HG02943 (cell line): Measurements from ENCODE around the gene CCKAR.

Source experiments
- ATAC-seq: cut with Tn5 transposase; IDR thresholded peaks from one replicate; pipeline ENCODE4 v1.9.1; 2021; ENCODE audit warnings: mild to moderate bottlenecking, low read depth, moderate library complexity; ENCODE audit not compliant: unreplicated experiment

Gene CCKAR

DNA sequence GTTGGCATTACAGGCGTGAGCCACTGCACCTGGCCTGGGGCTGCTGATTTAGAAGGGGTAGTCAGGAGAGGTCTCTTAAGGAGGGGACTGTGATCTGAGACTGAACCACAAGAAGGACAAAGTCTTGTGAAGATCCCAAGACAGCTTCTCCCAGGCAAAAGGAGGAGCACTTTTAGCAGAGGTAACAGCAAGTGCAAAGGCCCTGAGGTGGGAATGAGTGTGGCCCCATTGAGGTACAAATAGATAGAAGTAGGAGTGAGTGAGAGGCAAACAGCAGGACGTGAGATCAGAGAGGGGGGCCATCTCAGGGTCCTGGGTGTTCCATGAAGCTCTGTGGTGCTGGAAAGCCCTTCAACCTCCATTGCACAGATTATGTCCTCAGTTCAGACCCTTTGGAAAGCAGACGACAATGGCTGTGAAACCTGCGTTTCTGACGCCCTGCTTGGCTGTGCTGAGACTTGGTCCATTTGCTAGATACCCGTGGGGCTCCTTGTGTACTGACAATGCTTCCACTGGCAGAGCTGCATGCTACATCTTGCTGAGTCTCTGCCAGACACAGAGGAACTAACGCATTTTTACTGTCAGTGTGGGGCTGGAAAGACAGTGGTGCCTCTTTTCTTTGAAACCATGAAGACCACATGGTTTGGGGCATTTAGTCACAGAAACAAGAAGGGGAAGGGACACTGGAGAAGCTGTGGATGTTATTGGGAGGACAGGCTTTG, 1.3 kb upstream of the CCKAR start:
- ATAC-seq = no peak

- no peak for ATAC-seq
Measured at GRCh38 chr4:26490960-26491284, 638 bp upstream of the CCKAR start.

DNA sequence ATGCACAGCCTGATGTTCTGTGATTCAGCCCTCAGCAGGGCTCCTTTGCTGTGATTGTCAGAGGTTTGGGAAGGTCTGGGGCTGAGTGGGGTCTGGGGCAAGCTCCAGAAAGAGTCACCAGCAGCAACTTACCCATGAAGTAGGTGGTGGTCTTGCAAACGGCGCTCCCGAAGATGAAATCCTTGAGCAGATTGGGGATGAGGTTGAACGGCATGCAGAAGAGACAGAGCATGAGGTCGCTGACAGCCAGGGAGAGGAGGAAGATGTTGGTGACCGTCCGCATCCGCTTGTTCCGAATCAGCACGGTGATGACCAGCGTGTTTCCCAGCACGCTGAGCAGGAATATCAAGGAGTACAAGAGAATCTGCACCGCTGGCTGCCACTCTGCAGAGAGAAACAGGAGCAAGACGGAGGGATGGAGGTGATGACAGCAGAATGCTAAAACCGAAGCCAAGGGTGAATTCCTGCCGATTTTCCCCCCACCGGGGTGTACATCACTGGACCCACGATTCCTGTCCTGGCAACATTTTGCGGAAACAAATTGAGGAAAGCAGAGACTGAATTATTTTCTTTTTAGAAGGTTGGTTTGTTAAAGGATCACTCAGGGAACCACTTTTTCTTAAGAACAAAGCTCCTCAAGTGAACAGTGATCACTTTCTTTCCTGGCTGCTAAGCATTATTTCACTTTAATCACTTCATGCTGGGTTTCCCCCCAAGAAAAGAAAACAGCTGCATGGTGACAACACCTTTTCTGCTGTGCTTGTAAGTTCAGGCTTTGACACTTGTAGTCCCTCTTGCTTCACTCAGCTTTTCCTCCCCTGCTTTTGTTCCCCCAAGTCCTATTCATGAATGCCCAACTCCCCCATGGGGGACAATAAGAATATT, 941 bp downstream of the CCKAR start:
- ATAC-seq = no peak

DNA sequence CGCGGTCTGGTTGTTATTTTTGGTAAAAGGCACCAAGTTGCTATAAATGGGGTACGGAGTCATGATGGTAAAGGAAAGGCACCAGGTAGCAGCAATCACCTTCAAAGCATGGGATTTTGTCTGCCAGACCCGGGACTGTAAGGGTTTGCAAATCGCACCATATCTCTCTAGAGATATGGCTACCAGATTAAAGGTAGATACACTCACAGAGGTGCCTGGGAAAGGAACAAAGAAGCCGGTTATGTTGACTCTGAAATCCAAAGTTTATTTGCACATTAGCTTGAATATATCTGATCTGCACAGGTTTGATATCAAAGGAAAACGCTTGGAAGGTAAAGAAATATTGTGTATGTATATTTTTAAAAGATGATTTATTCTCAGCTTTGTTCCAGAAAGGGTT, 4.6 kb downstream of the CCKAR start:
- no peak for ATAC-seq

DNA sequence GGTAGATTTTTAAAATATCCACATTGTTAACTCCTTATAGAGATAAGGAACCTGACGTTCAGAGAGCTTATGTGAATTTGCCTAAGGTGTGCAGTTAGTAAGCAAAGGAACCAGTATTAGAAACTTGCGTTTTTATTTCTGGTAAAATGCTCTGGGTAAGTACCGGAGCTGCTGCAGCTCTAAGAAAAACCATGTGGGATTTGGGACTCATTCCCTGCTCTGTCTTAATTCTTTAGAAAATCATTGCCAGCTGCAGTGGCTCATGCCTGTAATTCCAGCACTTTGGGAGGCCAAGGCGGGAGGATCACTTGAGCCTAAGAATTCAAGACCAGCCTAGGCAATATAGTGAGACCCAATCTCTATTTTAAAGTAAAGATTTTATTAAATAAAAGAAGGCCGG, 5.8 kb downstream of the CCKAR start:
- ATAC-seq = no peak

GRCh38 chr4:26484032-26484515, 6.2 kb downstream of the CCKAR start:
- ATAC-seq = no peak

DNA sequence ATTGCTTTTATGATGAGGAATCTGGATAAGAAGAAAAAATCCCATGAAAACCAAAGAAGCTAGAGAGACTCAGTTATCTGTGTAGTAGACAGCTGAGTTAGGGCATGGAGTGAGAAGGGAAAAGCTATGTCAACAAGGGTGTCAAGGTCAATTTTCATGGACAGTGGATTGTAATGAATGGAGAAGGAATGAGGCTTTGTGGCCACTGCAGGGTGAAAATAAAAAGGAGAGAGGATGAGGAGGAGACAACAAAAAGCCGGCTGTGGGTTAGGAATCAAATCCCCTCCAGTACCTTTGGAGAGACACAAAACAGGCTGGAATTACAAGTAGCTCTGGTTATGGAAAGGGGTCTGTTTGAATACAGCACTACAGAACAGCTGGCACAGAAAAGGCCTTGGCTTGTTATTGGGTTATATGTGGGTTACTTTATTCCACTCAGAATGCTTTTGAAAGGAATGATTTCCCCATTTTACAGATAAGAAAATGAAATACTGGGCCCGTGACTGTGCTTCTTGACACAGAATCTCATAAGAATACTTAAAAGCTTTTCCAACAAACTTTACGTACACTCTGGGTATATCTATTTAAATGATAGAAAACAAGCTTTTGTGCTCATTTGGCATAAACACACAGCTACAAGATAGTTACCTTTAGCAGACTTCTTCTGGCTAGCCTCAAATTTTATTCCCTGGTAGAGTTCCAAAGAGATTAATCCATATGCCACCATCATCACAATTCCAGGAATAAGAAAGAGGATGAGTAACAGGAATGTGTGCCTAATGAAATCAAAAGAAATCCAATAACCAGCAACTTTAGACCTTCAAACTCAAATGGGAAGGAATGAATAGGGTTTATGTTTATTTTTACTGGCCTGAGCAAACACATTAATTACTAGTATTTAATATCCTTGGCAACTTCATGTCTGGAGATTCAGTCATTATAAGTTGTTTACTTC, 7.5 kb downstream of the CCKAR start:
- no peak for ATAC-seq

DNA sequence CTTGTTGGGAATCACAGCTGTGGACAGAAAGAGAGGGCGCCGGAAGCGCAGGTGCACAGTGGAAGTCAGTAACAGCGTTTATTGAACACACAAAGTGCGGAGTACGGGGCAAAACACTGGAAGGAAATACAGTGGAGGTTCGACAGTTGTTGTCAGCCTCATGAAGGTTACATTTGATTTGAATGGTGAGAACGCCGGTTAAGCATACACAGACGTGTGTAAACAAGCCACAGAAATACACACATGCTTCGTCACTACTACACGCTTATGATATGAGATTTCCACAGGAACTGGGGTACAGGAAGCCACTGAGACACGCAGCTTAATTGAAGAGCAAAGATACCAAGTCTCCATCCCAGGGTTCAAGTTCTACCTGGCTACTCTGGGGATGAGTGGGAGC, 12.0 kb downstream of the CCKAR start:
- ATAC-seq = no peak

DNA sequence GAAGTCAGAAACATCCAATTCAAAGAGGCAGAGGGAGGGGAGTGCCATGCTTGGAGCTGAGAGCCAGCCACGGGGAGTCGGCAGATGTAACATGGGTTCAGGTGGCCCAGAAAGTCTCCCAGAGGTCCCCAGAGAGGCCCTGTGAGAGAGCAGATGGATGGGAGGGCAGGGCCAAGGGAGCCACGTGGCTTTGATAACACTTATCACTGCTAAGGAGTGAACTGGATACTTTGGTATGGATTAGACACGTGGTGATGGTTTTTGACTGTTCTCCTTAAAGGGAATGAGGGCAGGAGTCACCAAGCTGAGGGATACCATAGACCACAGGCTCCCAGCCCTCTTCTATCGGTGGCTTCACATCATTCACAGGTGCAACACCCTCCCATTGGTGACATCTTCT, 13.7 kb downstream of the CCKAR start:
- no peak for ATAC-seq

DNA sequence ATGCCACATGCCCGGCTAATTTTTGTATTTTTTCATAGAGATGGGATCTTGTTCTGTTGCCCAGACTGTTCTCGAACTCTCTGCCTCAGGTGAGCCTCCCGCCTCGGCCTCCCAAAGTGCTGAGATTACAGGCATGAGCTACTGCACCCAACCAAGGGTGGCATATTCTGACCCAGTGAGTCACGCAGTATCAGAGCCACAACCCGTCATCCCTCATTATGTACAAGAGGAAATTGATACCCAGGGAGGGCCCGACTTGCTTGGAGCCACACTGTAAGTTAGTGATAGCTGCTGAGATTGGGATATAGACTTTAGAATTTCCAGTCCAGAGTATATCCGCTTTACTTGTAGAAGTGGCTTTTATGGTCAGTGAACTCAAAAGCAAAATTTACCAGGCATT, 14.6 kb downstream of the CCKAR start:
- no peak for ATAC-seq

DNA sequence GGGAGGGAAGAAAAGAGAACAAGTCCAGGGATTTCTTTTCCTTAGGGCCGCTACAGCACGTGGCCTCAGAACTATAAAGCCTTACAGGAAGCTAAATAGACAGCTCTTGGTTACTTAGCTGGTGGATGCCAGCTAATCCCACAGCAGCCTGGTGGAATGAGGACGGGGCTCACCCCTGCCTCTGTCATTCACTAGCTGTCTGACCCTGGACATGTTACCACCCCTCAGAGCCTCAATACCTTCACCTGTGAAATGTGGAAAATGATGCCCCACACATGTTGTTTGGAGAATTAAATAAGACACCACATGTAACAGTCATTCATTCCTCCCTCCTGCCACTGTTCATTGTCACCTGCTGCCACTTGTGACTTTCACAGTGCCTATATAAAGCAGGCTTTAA, 15.7 kb downstream of the CCKAR start:
- no peak for ATAC-seq

DNA sequence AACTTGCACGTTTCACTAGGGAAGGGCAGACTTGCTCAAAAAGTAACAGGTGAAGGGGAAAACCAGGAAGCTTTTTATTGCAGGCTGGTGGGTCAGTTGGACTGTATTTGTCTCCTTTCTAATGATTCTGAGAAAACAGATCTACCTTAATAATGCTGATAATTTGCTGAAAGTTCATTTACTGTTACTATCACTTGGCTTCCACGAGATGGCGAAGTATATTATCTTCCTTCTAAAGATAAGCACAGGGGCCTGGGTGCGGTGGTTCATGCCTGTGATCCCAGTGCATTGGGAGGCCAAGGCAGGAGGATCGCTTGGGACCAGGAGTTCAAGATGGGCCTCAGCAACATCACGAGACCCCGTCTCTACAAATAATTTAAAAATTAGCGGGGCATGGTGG, 16.4 kb downstream of the CCKAR start:
- ATAC-seq = no peak

DNA sequence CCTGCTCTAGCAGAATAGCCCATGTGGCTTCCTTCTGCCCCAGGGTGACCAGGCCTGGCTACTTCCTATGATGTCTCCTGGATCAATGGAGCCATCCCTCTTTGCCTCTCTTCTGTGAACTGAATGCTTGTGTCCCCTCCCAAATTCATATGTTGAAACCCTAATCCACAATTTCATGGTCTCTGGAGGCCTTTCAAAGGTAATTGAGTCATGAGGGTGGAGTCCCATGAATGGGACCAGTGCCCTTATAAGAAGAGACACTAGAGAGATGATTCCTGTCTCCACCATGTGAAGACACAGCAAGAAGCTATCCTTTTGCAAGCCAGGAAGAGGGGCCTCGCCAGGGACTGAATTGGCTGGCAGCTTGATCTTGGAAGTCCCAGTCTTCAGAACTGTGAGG, 18.4 kb downstream of the CCKAR start:
- no peak for ATAC-seq

GRCh38 chr4:26468977-26469376, 21.3 kb downstream of the CCKAR start:
- ATAC-seq = no peak

- no peak for ATAC-seq
Measured at GRCh38 chr4:26468283-26468949, 21.9 kb downstream of the CCKAR start.

DNA sequence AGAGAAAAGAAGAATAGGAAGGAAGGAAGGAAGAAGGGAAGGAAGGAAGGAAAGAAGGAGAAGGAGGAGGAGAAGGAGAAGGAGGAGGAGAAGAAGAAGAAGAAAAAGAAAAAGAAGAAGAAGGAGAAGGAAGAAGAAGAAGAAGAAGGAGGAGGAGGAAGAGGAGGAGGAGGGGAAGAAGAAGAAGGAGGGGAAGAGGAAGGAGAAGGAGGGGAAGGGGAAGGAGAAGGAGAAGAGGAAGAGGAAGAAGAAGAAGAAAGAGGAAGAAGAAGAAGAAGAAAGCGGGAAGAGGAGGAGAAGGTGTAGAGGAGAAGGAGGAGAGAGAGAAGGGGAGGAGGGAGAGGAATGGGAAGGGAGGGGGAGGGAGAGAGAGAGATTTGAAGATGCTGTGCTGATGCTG, 22.6 kb downstream of the CCKAR start:
- no peak for ATAC-seq

GRCh38 chr4:26466578-26467270, 23.6 kb downstream of the CCKAR start:
- ATAC-seq = no peak

DNA sequence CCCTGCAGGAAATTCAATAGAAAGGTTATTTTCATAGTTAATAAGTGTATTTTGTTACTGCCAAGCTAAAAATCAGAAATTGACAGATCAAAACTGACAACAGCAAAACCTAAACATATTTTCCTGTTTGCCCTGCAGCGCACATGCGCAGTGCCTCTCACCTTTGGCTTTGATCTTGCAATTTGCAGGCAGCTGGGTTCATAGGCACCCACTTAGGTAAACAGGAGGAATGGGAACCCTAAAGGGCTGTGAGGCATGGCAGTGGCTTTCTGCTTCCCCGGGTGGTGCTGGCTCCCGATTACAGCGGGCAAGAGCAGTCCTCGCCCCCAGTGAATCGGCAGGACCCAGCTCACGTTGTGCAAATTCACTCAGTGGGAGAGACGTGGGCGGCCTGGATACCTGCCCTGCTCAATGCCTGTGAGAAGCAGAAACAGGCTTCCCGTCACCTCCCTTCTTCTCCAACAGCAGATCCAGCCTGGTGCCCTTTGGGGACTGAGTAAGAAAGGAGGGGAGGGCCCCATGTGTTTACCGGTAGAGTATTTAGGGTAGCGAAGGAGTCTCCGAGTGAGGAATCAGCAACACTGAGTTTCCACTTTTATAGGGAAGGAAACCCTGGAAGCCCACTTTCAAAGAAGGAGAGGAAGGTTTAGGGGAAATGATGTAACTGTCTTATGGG, 25.7 kb downstream of the CCKAR start:
- ATAC-seq = no peak

GRCh38 chr4:26463386-26463785, 26.9 kb downstream of the CCKAR start:
- no peak for ATAC-seq
